Psoas muscle (tissue), 8 donors: ENCODE measurements around the gene CCNY. TPM values are rescaled to one million over a fixed set of nuclear protein-coding genes. Genes with fewer than 3 reads are reported as not detected.

Experiments used
- ATAC-seq, 4 donors: fragments of 200-7000 bp; cut with Tn5 transposase; one replicate each; pipeline ENCODE4 v1.9.1; 2020; ENCODE audit warnings: moderate library complexity in 3 of 4, mild to moderate bottlenecking in 2 of 4
- DNase-seq, 2 donors: peaks; one replicate each; pipeline ENCODE4 v3.0.0-alpha.2; 2020
- H3K27ac ChIP-seq: fragments of 200-600 bp; one replicate; pipeline ENCODE4 v1.8.0; 2022
- H3K27me3 ChIP-seq, 3 donors: fragments of 200-600 bp in 1 of 3; one replicate each; pipeline versions ENCODE4 v1.6.1 to v1.8.0; 2013 to 2022; ENCODE audit warnings: low read length in 2 of 3, mild to moderate bottlenecking in 2 of 3, moderate library complexity in 1 of 3; ENCODE audit not compliant: insufficient read depth in 3 of 3
- H3K36me3 ChIP-seq, 2 donors: fragments of 200-600 bp in 1 of 2; one replicate each; pipeline versions ENCODE4 v1.6.1 to v1.8.0; 2013 to 2022; ENCODE audit warnings: low read depth in 1 of 2, mild to moderate bottlenecking in 1 of 2, moderate library complexity in 1 of 2; ENCODE audit not compliant: insufficient read depth in 1 of 2
- H3K4me1 ChIP-seq: fragments of 200-600 bp; one replicate; pipeline ENCODE4 v1.8.0; 2022
- H3K4me3 ChIP-seq: fragments of 200-600 bp; one replicate; pipeline ENCODE4 v1.8.0; 2022; ENCODE audit warnings: mild to moderate bottlenecking
- H3K9me3 ChIP-seq: fragments of 200-600 bp; one replicate; pipeline ENCODE4 v1.8.0; 2022
- CTCF ChIP-seq: fragments of 200-600 bp; IDR thresholded peaks from one replicate; pipeline ENCODE4 v1.8.0; 2022; ENCODE audit warnings: antibody characterized with exemption
- WGBS, 3 donors: extraction: QIAGEN DNeasy Blood & Tissue Kit; methylation state at CpG; one replicate each; pipeline versions ENCODE4 v1.1.6 to v1.1.7; 2013; 5-methylcytosine and 5-hydroxymethylcytosine counted together
- intact Hi-C, 2 donors: fragments of 100-400 bp; cut with DNase I; formaldehyde crosslinking; loops; one replicate each; pipeline versions ENCODE4 v1.11.0 to v1.14.2; 2022
- polyA plus RNA-seq, 3 donors: library from polyadenylated mRNA; stranded (reverse); fragments of 200-250 nt; gene quantifications; one replicate each; pipeline ENCODE4 v1.2.3, GENCODE V29; 2013
- total RNA-seq, 4 donors: library from RNA; stranded (reverse); fragmentation: NEBNext Ultra II Directional in 2 of 4; extraction: Animal tissue kit (Norgen Biotek cat#: 25700) in 2 of 4; gene quantifications; one replicate each; pipeline versions ENCODE4 v1.2.1 to v1.2.4, GENCODE V29; 2021 to 2023
- donor health status: healthy with polysubstance abuse.
- donor health status: DM: no; HTN: no; CAD: no; lungs with moderate emphysema.
- donor health status: Bipolar disorder and iron deficiency.
- donor health status: healthy.
- donor health status: DM: yes; HTN: yes; CAD: no.
- donor health status: DM: no; HTN: no; CAD: no.
- donor health status: DM: no; HTN: no; CAD: no.
- donor health status: DM: yes; HTN: yes; CAD: no.

The CCNY gene
- total and polyA plus RNA-seq, 7 donors, result 21.2 to 55.8 (median 47.0) TPM

- DNase-seq, result no peak
These were observed 12.1 kb upstream of the CCNY start for GRCh38 chr10:35324196-35324595.

GRCh38 chr10:35326466-35327235 is 9.7 kb upstream of the CCNY start:
- H3K4me1 ChIP-seq, result peaks cover 31% of the 10 kb centered on the region
- TF ChIP-seq CTCF, result no peak
- no peak overlapping the region for H3K4me3 ChIP-seq
- no peak for DNase-seq
- peaks cover 0 to 3% of the 10 kb centered on the region in 2 donors for H3K36me3 ChIP-seq
- no peak overlapping the region for H3K27ac ChIP-seq
- H3K9me3 ChIP-seq, result peaks cover 9% of the 10 kb centered on the region
- no peak for ATAC-seq
- intact Hi-C loops, result loop anchor here in 1 of 2 donors (10.0 kb wide), 1 partner anchor 82 kb away; no protein-coding TSS in a partner anchor
- no peaks in the 10 kb centered on the region for H3K27me3 ChIP-seq
- 79 to 85% (median 82%) methylated on average over 9 of the region's 9 CpGs for WGBS, 3 donors

More at GRCh38 chr10:35324196-35324595, 12.1 kb upstream of the CCNY start:
- no peak for TF ChIP-seq CTCF
- peaks cover 9% of the 10 kb centered on the region for H3K9me3 ChIP-seq
- 81 to 84% (median 84%) methylated on average over 3 of the region's 3 CpGs for WGBS, 3 donors
- H3K4me1 ChIP-seq, result peaks cover 7% of the 10 kb centered on the region
- intact Hi-C loops, result loop anchor here in 1 of 2 donors (10.0 kb wide), 1 partner anchor 79 kb away; no protein-coding TSS in a partner anchor
- H3K27ac ChIP-seq, result no peak overlapping the region
- H3K4me3 ChIP-seq, result no peak overlapping the region
- ATAC-seq, result no peak
- peaks cover 3 to 16% of the 10 kb centered on the region in 2 donors for H3K36me3 ChIP-seq
- H3K27me3 ChIP-seq, result no peaks in the 10 kb centered on the region

GRCh38 chr10:35327790-35328403 is 8.4 kb upstream of the CCNY start:
- H3K27ac ChIP-seq, result no peak overlapping the region
- H3K4me1 ChIP-seq, result peaks cover 41% of the 10 kb centered on the region
- peaks cover 1% of the 10 kb centered on the region for H3K9me3 ChIP-seq
- DNase-seq, result no peak
- no peak for TF ChIP-seq CTCF
- intact Hi-C loops, result loop anchor here in 1 of 2 donors (10.0 kb wide), 1 partner anchor 83 kb away; no protein-coding TSS in a partner anchor
- no peaks in the 10 kb centered on the region for H3K36me3 ChIP-seq
- no peak overlapping the region for H3K4me3 ChIP-seq
- no peaks in the 10 kb centered on the region for H3K27me3 ChIP-seq
- 62 to 74% (median 66%) methylated on average over 7 of the region's 7 CpGs for WGBS, 3 donors
- ATAC-seq, result no peak

GRCh38 chr10:35328404-35329037 is 7.8 kb upstream of the CCNY start:
- no peaks in the 10 kb centered on the region for H3K9me3 ChIP-seq
- intact Hi-C loops, result loop anchor here in 1 of 2 donors (10.0 kb wide), 1 partner anchor 84 kb away; no protein-coding TSS in a partner anchor
- WGBS, 3 donors, result 40 to 47% (median 42%) methylated on average over 2 of the region's 2 CpGs
- DNase-seq, result no peak
- no peak for ATAC-seq
- H3K4me3 ChIP-seq, result no peak overlapping the region
- no peak overlapping the region for H3K27ac ChIP-seq
- H3K4me1 ChIP-seq, result peaks cover 47% of the 10 kb centered on the region
- H3K27me3 ChIP-seq, result no peaks in the 10 kb centered on the region
- no peak for TF ChIP-seq CTCF
- no peaks in the 10 kb centered on the region for H3K36me3 ChIP-seq
